GM12878 (cell line): ENCODE results near the gene BUD23. TPM values are rescaled to one million over a fixed set of nuclear protein-coding genes. Genes with fewer than 3 reads are reported as not detected.
A peak's percentile ranks its signal among the peaks of the same experiment; 100 is the strongest.

Source experiments
- ATAC-seq: fragments of 200-7000 bp; cut with Tn5 transposase; 3 replicates; pipeline ENCODE4 v1.9.1; 2020; ENCODE audit warnings: mild to moderate bottlenecking, moderate library complexity
- BruUV-seq: library from RNA; stranded (reverse); fragments of 400-500 nt; replicated peaks from 2 replicates; lab custom pipeline; 2021; lab: Mats Ljungman, UMichigan
- CTCF ChIA-PET: fragments of 300-600 bp; sonication (Branson Sonifier 250); formaldehyde crosslinking; extraction: SDS; loops from one replicate; lab custom pipeline; 2021; ENCODE audit warnings: inconsistent platforms; lab: Yijun Ruan, JAX
- POLR2A ChIA-PET: fragments of 350-600 bp; formaldehyde crosslinking; extraction: SDS; loops from one replicate; lab custom pipeline; 2021; ENCODE audit warnings: inconsistent platforms; lab: Charles Lee
- RAD21 ChIA-PET: fragments of 300-600 bp; sonication (Branson Sonifier 250); formaldehyde crosslinking; loops from one replicate; lab custom pipeline; 2023; ENCODE audit warnings: antibody characterized with exemption; ENCODE audit not compliant: unreplicated experiment; lab: Charles Lee
- SMC1A ChIA-PET: fragments of 300-600 bp; sonication (Branson Sonifier 250); formaldehyde crosslinking; loops from one replicate; lab custom pipeline; 2023; ENCODE audit not compliant: unreplicated experiment, uncharacterized antibody; lab: Charles Lee
- DNase-seq: peaks from one replicate; pipeline ENCODE4 v3.0.0-alpha.2; 2011; ENCODE audit warnings: low read depth, low spot score
- FAIRE-seq: peaks from 3 replicates; lab custom pipeline; 2011; peaks lifted over from hg19 to GRCh38; lab: Jason Lieb, UNC
- H2AFZ ChIP-seq: 2 replicates; pipeline ENCODE4 v1.6.0; 2011; ENCODE audit warnings: low read depth, low read length, control low read depth; ENCODE audit not compliant: control insufficient read depth
- H3K27ac ChIP-seq: 2 replicates; pipeline ENCODE4 v1.5.1; 2011; ENCODE audit warnings: control low read depth; ENCODE audit not compliant: control insufficient read depth, insufficient read depth
- H3K27me3 ChIP-seq, 2 experiments: replicated peaks in 1 of 2; 2 replicates each; pipeline versions ENCODE4 v1.6.0 to v1.6.1; 2011; ENCODE audit warnings: low read length in 1 of 2; ENCODE audit not compliant: control insufficient read depth in 2 of 2, insufficient read depth in 2 of 2
- H3K36me3 ChIP-seq, 2 experiments: 2 replicates each; pipeline ENCODE4 v1.5.1; 2011; ENCODE audit warnings: low read length in 1 of 2; ENCODE audit not compliant: control insufficient read depth in 2 of 2, insufficient read depth in 2 of 2
- H3K4me1 ChIP-seq: 2 replicates; pipeline ENCODE4 v1.6.1; 2011; ENCODE audit warnings: mild to moderate bottlenecking, low read length, moderate library complexity, mixed read lengths; ENCODE audit not compliant: control insufficient read depth, insufficient read depth
- H3K4me2 ChIP-seq: 2 replicates; pipeline ENCODE4 v1.6.0; 2011; ENCODE audit warnings: control low read depth; ENCODE audit not compliant: control insufficient read depth, insufficient read depth
- H3K4me3 ChIP-seq: fragments of 200-600 bp; sonication (generic); 2 replicates; pipeline ENCODE4 v1.5.1; 2016
- H3K79me2 ChIP-seq: 2 replicates; pipeline ENCODE4 v1.6.0; 2011; ENCODE audit warnings: low read length; ENCODE audit not compliant: control insufficient read depth, insufficient read depth
- H3K9ac ChIP-seq: 2 replicates; pipeline ENCODE4 v1.8.0; 2011; ENCODE audit warnings: low read length, control low read depth, mixed read lengths; ENCODE audit not compliant: control insufficient read depth, insufficient read depth
- H3K9me3 ChIP-seq: replicated peaks from 3 replicates; pipeline ENCODE4 v1.5.1; 2011; ENCODE audit warnings: mild to moderate bottlenecking, low read length; ENCODE audit not compliant: control insufficient read depth, insufficient read depth
- H4K20me1 ChIP-seq: 2 replicates; pipeline ENCODE4 v1.6.0; 2011; ENCODE audit not compliant: control insufficient read depth, insufficient read depth
- CBX3 ChIP-seq: fragments of 200-600 bp; sonication (generic); IDR thresholded peaks from 2 replicates; pipeline ENCODE4 v1.6.1; 2016; ENCODE audit warnings: low read depth, borderline replicate concordance
- FOXM1 ChIP-seq: IDR thresholded peaks from 2 replicates; pipeline ENCODE4 v1.6.1; 2012; ENCODE audit warnings: low read depth, mild to moderate bottlenecking, inconsistent platforms, low read length, moderate library complexity
- HDGF ChIP-seq: fragments of 450-650 bp; IDR thresholded peaks from 2 replicates; pipeline ENCODE4 v1.6.1; 2016; ENCODE audit warnings: antibody characterized with exemption
- IKZF2 ChIP-seq, 2 experiments: fragments of 450-650 bp; IDR thresholded peaks; 2 replicates each; pipeline ENCODE4 v1.6.1; 2017; ENCODE audit warnings: mild to moderate bottlenecking in 2 of 2, moderate library complexity in 2 of 2
- MEF2A ChIP-seq: IDR thresholded peaks from 2 replicates; pipeline ENCODE4 v1.6.1; 2011; ENCODE audit warnings: low read depth, mild to moderate bottlenecking, low read length, moderate library complexity; ENCODE audit not compliant: insufficient read depth
- RELA ChIP-seq: fragments of 450-650 bp; IDR thresholded peaks from 2 replicates; pipeline ENCODE4 v1.8.0; 2014; ENCODE audit warnings: borderline replicate concordance; ENCODE audit not compliant: partially characterized antibody
- RFX5 ChIP-seq: IDR thresholded peaks from 2 replicates; pipeline ENCODE4 v1.6.1; 2011; ENCODE audit warnings: low read depth, low read length, improper control_type of control experiment
- SMC3 ChIP-seq: IDR thresholded peaks from 2 replicates; pipeline ENCODE4 v1.6.1; 2011; ENCODE audit warnings: low read length, improper control_type of control experiment, borderline replicate concordance
- SREBF2 ChIP-seq: IDR thresholded peaks from 2 replicates; pipeline ENCODE4 v1.6.1; 2012; ENCODE audit warnings: mild to moderate bottlenecking, low read length
- ZBTB11 ChIP-seq: fragments of 450-650 bp; formaldehyde crosslinking; IDR thresholded peaks from 2 replicates; pipeline ENCODE4 v1.5.0; 2022; ENCODE audit warnings: mild to moderate bottlenecking, missing genetic modification characterization
- ZNF274 ChIP-seq: IDR thresholded peaks from one replicate; pipeline ENCODE4 v1.8.0; 2011; ENCODE audit not compliant: insufficient read length, insufficient read depth
- WGBS: methylation state at CpG from one replicate; pipeline ENCODE4 v1.1.6; 2016; ENCODE audit warnings: low lambda C conversion rate; ENCODE audit not compliant: insufficient replicate concordance, insufficient coverage; ENCODE audit errors: missing lambda C conversion rate; 5-methylcytosine and 5-hydroxymethylcytosine counted together
- in situ Hi-C: fragments of 300-500 bp; cut with MboI; formaldehyde crosslinking; loops from 9 replicates; pipeline ENCODE4 v1.14.3; 2018; ENCODE audit warnings: mixed read lengths
- intact Hi-C: fragments of 100-400 bp; cut with micrococcal nuclease; formaldehyde crosslinking; loops from one replicate; pipeline ENCODE4 v1.14.2; 2022; ENCODE audit not compliant: unreplicated experiment
- polyA plus RNA-seq, 11 experiments: library from polyadenylated mRNA; depleted of rRNA in 4 of 11; unstranded in 6 of 11; stranded (reverse) in 5 of 11; fragments of >200 nt; fragmentation: Nextera tagmentation in 4 of 11; fragmentation: Illumina TruSeq in 1 of 11; extraction: Ambion mirVana in 4 of 11; extraction: Trizol in 1 of 11; gene quantifications; 1 replicate in 1 of 11; 2 replicates in 10 of 11; pipeline versions ENCODE4 v1.2.1 to v1.2.3, GENCODE V29; 2011 to 2016; ENCODE audit warnings: inconsistent platforms in 2 of 11, missing spikeins in 2 of 11, low read depth in 1 of 11
- total RNA-seq, 4 experiments: library from RNA; depleted of rRNA in 3 of 4; stranded (reverse); fragments of >200 nt in 3 of 4; fragmentation: Illumina TruSeq in 1 of 4; extraction: Trizol in 1 of 4; gene quantifications; 2 replicates each; pipeline versions ENCODE4 v1.2.1 to v1.2.3, GENCODE V29; 2013 to 2021
- TF ChIP-seq, protein P1 (sequence below): fragments of 450-650 bp; IDR thresholded peaks from 2 replicates; pipeline ENCODE4 v1.6.1; 2018; ENCODE audit warnings: borderline replicate concordance, mild to moderate bottlenecking; ENCODE audit not compliant: partially characterized antibody

Gene BUD23
- total and polyA plus RNA-seq, 10 of the 15 experiments (the other 5 are each of a cell fraction or from before 2014, with no cell fraction given): 36.4 to 138 (median 99.5) TPM

DNA sequence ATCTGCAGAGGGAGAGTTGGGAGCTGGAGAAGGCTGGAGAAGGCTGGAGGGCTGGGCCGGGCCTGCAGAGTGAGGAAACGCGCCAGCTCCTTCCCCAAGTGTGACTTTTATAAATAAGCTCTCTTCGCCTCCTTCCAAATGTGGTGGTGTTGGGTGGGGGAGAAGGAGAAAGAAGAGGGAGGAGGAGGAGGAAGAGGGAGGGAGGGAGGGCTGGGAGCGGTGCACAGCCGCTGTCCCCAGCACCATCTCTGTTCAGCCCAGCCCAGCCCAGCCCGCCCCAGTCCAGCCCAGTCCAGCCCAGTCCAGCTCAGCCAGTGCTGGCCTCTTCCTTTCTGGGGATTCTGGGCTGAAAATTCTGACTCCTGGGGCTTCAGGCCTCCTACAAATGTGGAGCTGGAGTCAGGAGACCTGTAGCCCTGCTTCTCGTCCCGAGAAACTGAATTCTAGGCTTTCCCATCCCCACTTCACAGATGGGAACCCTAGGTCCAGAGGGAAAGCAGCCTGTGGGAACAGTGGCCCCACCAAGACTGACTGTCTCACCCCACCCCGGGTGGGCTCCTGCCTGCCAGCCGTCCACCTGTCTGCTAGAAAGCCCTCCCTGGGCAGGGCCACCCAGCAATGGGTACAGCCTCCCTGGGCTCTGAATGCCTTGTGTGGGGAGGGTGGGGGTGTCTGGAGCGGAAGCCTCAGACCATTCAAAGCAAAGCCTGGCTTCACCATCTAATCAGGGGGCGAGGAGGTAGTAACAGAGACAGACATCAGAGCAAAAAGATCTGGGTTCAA, 33.8 kb downstream of the BUD23 start:
- SMC1A ChIA-PET: no interaction called here
- intact Hi-C loops: no loop called here
- H3K9ac ChIP-seq: no peak overlapping the region; the same call in 1 of the 2 replicates
- H3K4me2 ChIP-seq: peak overlapping the region; percentile 23; the same call in 1 of the 2 replicates
- TF ChIP-seq HDGF (no peak), RFX5 (no peak), ZNF274 (no peak), CBX3 (no peak), IKZF2 (IDR thresholded peaks at IDR 0.05) (no peak), ZBTB11 (no peak), FOXM1 (no peak), MEF2A (no peak), RELA (no peak), SMC3 (no peak), SREBF2 (no peak)
- TF ChIP-seq, protein P1, sequence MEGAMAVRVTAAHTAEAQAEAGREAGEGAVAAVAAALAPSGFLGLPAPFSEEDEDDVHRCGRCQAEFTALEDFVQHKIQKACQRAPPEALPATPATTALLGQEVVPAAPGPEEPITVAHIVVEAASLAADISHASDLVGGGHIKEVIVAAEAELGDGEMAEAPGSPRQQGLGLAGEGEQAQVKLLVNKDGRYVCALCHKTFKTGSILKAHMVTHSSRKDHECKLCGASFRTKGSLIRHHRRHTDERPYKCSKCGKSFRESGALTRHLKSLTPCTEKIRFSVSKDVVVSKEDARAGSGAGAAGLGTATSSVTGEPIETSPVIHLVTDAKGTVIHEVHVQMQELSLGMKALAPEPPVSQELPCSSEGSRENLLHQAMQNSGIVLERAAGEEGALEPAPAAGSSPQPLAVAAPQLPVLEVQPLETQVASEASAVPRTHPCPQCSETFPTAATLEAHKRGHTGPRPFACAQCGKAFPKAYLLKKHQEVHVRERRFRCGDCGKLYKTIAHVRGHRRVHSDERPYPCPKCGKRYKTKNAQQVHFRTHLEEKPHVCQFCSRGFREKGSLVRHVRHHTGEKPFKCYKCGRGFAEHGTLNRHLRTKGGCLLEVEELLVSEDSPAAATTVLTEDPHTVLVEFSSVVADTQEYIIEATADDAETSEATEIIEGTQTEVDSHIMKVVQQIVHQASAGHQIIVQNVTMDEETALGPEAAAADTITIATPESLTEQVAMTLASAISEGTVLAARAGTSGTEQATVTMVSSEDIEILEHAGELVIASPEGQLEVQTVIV: no peak
- peaks cover 12% of the 10 kb centered on the region for H3K4me1 ChIP-seq
- no peaks in the 10 kb centered on the region for H3K79me2 ChIP-seq
- DNase-seq (no peak), ATAC-seq (peak; percentile 6; the same call in 2 of the 3 replicates), FAIRE-seq (no peak)
- H3K4me3 ChIP-seq: no peak overlapping the region
- 92% methylated on average over 9 of the region's 13 CpGs for WGBS
- 0 out of 2 replicates have a peak, but pooled peaks cover 4% of the 10 kb centered on the region for H4K20me1 ChIP-seq
- CTCF ChIA-PET: interaction anchor here (0.9 kb wide), 1 partner anchor 17 kb away, joined by 3 read pairs; no protein-coding TSS in a partner anchor
- in situ Hi-C loops: no loop called here
- H3K27ac ChIP-seq: no peak overlapping the region
- no peaks in the 10 kb centered on the region for H3K27me3 ChIP-seq
- H2AFZ ChIP-seq: no peak overlapping the region
- RAD21 ChIA-PET: interaction anchor here (1.4 to 1.7 kb wide), 2 partner anchors 22 to 110 kb away, joined by 4 read pairs; partner anchors contain the start of gene ABHD11
- no peaks in the 10 kb centered on the region for H3K9me3 ChIP-seq
- POLR2A ChIA-PET: no interaction called here
- no TSS peak for BruUV-seq
- no peaks in the 10 kb centered on the region for H3K36me3 ChIP-seq
